ENCODE data around the gene CLEC16A.
"Not testable (repeated sequence)": the region's sequence is repeated elsewhere in the genome, so short reads cannot be mapped to it uniquely, and the experiment has no call there.

Gene CLEC16A

GRCh38 chr16:10944249-10945064 is at the start of gene CLEC16A:
Gene CLEC16A (plus strand): TSS chr16:10944564. CDS start chr16:10944718, 154 bp downstream.
- DNase-seq: peak; percentile 96 to 97

- DNase-seq: peak; percentile 32 to 54
Measured at GRCh38 chr16:10895053-10895946, 49.1 kb upstream of the CLEC16A start.

- DNase-seq: no peak
Measured at GRCh38 chr16:10896165-10896564, 48.2 kb upstream of the CLEC16A start.

GRCh38 chr16:10896723-10897122 is 47.6 kb upstream of the CLEC16A start:
- DNase-seq: no peak

- DNase-seq: no peak
Measured at GRCh38 chr16:10897134-10897533, 47.2 kb upstream of the CLEC16A start.

GRCh38 chr16:10902999-10903398 is 41.4 kb upstream of the CLEC16A start:
- no peak for DNase-seq

- no peak for DNase-seq
Measured at GRCh38 chr16:10906482-10906881, 37.9 kb upstream of the CLEC16A start.

- DNase-seq: no peak
Measured at GRCh38 chr16:10906914-10907756, 37.2 kb upstream of the CLEC16A start.

GRCh38 chr16:10907757-10908045 is 36.7 kb upstream of the CLEC16A start:
- DNase-seq: no peak

- no peak for DNase-seq
Measured at GRCh38 chr16:10911267-10911666, 33.1 kb upstream of the CLEC16A start.

GRCh38 chr16:10916534-10916933 is 27.8 kb upstream of the CLEC16A start:
- DNase-seq: no peak

- peak; percentile 89 to 92 for DNase-seq
Measured at GRCh38 chr16:10918294-10919002, 25.9 kb upstream of the CLEC16A start.

- DNase-seq: no peak
Measured at GRCh38 chr16:10919003-10919351, 25.4 kb upstream of the CLEC16A start.

- no peak for DNase-seq
Measured at GRCh38 chr16:10920726-10921427, 23.5 kb upstream of the CLEC16A start.

GRCh38 chr16:10921536-10922327 is 22.6 kb upstream of the CLEC16A start:
- DNase-seq: no peak

GRCh38 chr16:10922328-10923145 is 21.8 kb upstream of the CLEC16A start:
- no peak for DNase-seq

- no peak for DNase-seq
Measured at GRCh38 chr16:10923146-10923649, 21.2 kb upstream of the CLEC16A start.

GRCh38 chr16:10923650-10924214 is 20.6 kb upstream of the CLEC16A start:
- DNase-seq: no peak

- not testable (repeated sequence) for DNase-seq
Measured at GRCh38 chr16:10925285-10925684, 19.1 kb upstream of the CLEC16A start.
